ENCODE data around the gene CISH.

- TF ChIP-seq POLR2AphosphoS5 (IDR thresholded peaks at IDR 0.05; ENCODE audit: borderline replicate concordance, low read depth, low read length) (no peak), EZH2 (IDR thresholded peaks at IDR 0.05) (no peak)
Measured at GRCh38 chr3:50609071-50609762, 2.4 kb downstream of the CISH start.

All from SK-N-MC (cell line).